Endothelial cell of hepatic sinusoid (primary cell): ENCODE results near the gene PICK1.

Experiments used
- in situ Hi-C: cut with HindIII; loops from 2 replicates; pipeline ENCODE4 v1.10.0; 2017; ENCODE audit warnings: low sequenced_read_pairs

Gene PICK1

DNA sequence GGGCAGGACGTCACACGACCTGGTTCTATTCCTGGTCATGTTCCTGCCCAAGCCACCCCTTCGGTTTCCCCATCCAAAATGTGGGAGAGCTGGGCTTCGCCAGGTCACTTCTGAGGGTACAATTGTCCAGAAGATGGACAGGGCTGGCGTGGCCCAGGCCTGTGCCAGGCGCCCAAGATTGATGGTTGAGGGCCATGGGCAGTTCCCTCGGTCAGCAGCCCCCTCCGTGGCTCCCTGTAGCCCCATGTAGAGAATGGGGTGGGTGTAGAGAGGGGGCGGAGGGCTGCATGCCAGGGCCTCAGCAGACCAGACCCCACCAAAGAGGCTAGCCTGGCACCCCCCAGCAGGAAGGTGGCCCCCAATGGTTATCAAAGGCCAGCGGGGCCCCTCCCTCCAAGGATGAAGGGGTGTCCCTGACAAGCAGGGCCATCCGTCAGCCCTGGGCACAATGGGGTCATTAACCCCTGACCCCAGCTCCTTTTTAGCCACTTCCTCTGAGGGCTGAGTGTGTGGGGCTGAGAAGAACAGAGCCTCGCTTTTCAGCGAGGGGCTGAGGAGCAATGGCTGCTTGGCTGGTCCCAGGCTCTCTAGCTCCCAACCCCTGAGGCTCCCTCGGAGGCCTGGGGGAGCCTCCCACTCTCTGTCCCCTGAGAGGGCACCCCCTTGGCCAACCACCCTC, 11.0 kb upstream of the PICK1 start:
- in situ Hi-C loops = no loop called here

DNA sequence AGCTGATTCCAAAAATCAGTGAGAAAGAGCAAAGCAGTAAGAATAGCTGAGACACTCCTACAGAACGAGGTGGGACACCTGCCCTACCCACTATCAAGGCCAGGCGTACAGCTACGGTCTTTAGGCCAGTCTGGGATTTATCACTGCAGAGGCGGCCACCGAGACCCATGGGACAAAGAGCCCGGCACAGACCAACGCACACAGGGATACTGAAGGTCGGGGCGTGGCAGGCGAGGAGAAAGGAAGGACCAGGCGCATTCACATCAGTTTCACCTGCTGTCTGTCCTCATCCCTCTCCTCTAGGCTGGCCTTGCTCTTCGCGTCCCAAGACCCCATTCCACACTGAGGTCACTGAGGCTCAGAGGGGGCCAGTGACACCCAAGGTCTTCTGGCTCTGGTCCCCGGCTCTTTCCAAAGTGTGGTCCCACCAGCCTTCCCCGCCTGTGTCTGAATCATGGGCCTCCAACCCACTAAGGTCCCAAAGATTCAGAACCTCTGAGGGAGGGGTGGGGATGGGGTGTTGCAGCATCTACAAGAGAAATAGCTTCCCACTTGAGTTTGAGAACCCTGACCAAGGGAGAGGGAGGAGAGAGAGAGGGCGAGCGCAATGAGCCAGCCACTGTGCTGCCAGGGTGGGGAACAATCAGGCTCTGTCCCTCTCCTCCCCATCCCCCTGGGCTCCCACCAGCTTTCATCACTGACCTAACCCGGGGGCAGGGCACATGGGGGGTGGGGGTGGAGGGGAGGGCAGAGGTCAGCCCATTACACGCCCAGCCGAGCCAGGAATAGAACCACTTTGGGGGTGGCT, 7.2 kb upstream of the PICK1 start:
- in situ Hi-C loops = loop anchor here (5.0 to 10.0 kb wide), 2 partner anchors 122 to 255 kb away; no protein-coding TSS in a partner anchor

DNA sequence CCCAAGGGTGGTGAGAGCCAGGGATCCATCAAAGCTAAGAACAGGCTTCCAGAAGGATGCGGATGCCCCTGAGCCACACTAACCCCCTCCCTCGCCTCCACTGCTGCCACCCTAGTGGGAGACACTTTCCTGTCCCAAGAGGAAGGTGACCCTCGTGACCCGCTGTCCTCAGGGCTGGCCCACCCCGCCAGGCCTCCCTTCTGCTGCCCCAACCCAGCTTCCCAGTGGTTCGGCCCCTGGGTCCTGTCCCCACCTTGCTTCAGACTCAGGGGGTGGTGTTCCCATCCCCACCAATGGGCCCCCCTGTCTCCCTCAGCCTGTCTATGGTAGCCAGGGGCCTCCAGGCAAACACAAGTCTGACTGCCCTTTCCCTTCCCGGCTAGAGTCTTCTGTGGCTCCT, 6.5 kb upstream of the PICK1 start:
- in situ Hi-C loops = loop anchor here (5.0 to 10.0 kb wide), 2 partner anchors 122 to 254 kb away; no protein-coding TSS in a partner anchor

DNA sequence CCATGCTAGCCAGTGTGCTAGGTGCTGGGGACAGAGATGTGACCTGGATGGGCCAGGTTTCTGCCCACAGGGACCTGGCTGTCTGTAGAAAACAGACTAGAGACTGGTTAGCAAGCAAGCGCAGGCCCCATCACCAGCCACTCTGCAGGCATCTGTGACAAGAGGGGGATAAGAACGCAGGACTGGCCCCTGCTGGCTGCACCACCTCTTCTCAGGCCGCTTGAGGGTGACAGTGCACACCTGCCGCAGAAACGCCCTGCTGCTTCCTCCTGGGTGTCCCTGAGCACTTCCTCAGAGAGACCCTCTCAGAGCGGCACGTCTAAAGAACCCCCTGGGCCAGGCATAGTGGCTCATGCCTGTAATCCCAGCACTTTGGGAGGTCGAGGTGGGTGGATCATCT, 5.9 kb upstream of the PICK1 start:
- in situ Hi-C loops = loop anchor here (5.0 to 10.0 kb wide), 2 partner anchors 121 to 254 kb away; no protein-coding TSS in a partner anchor

DNA sequence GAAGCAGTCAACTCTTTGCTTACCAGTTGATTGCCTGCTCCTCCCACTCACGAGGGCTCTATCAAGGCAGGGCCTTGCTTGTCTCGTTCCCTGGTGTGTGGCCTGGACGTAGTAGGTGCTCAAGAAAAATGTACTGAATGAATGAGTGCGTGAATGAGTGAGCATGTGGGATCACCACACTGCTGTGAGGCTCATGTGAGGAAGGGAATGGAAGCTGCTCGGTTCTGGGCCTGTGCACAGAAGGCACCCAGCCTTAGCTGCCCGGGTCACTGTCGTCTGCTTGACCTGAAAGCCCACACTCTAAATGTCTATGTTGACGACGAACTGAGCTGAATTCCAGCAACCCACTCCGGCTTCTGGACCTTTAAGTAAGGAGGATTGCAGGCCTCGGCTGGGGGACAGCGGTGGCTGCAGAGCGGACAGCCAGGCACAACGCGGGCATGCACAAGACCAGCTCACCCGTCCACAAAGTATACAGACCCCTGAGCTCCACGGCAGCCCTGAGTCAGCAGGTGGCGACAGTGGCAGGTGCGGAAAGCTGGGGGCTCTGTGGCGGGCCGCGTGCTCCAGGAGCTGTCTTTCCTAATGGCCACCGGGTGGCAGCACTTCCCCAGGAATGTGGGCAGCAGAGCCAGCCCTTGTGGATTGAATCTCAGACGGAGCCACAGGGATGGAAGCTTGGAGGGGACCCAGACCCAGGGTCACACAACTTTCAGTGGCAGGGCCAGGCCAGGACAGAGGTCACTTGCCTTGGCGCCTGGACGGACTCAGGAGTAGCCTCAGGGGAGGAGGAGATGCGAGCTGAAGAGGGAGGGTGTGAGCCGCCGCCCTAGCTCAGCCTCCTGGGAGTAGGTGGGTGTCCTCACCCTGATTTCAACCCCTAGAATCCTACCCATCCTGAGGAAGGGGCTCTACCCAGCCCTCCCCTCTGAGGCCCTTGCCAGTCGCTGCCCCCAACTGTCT, 5.0 kb upstream of the PICK1 start:
- in situ Hi-C loops = loop anchor here (5.0 to 10.0 kb wide), 2 partner anchors 120 to 253 kb away; no protein-coding TSS in a partner anchor

DNA sequence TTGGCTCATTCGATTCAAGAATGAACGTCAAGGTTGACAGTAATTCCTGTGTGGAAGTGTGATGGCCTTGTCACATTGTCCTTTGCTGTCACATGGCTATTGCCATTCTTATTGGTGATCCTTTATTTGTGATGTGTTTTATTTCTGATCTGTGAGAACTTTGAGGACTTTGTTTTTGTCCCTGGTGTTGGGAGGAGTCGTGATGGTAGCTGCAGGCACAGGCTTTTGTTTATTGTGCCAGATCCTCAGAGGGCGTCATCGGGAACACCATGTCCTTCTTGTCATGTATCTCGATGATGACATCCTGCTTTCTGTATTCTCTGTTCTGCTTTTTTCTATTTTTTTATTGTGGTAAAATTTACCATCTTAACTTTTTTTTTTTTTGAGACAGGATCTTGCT, 5.6 kb downstream of the PICK1 start:
- in situ Hi-C loops = no loop called here

DNA sequence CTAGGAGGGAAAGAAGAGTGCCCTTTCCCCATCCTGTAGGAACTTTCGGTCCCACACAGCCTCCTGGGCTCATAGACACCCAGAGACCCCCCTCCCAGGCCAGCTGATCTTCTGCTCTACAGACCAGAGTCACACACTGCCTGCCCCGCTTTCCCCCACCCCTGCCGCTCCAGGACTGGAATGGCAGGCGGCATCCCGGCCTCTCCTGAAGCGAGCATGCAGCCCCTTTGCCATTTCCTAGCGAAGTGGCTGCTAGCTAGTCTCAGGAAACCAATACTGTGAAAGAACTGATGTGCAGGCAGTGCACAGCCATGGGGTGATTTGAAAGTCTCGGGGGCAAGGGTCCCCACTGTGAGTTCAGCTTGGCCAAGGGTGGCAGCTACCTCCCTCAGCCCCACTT, 8.3 kb downstream of the PICK1 start:
- in situ Hi-C loops = no loop called here

DNA sequence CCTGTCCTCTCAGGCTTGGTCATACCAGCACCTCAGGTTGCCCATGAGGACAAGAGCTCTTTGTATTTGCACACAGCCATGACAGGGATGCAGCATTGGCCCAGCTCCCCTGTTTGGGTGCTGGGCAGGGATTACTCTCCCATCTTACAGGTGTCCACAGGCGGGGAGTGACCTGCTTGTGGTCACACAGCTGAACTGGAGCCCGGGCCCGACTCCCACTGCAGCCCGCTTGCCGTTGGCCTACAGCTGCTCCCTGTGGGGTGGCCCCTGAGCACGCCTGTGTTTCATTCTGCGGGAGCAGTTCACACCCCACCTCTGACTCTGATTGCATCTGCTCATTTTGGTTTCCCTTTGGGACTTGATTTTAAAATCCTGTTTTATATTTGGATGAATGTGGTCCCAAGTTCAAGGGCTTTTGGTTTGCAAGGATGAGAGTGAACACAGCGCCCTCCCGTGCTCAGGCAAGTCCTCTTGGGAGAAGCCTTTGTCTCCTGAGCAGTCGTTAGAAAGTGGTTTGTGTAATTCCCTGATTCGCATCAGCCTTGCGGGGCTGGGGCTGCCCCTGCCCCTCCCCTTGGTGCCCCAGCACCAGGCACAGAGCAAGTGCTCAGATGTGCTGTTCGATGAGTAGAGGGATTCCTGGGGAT, 9.3 kb downstream of the PICK1 start:
- in situ Hi-C loops = no loop called here

DNA sequence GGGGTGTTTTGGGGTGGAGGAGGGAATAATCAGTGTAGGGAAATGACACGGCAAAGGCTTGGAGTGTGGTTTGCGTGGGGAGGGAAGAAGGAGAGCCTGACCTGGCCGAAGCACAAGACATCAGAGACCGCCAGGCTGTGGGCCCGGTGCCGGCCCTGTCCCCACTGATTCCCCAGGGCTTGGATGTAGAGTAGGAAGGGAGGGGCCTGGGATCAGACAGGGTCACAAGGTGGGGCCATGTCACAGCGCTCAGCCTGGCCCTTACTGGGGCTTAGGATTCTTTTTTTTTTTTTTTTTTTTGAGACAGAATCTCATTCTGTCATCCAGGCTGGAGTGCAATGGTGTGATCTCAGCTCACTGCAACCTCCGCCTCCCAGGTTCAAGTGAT, 9.8 kb downstream of the PICK1 start:
- in situ Hi-C loops = no loop called here

DNA sequence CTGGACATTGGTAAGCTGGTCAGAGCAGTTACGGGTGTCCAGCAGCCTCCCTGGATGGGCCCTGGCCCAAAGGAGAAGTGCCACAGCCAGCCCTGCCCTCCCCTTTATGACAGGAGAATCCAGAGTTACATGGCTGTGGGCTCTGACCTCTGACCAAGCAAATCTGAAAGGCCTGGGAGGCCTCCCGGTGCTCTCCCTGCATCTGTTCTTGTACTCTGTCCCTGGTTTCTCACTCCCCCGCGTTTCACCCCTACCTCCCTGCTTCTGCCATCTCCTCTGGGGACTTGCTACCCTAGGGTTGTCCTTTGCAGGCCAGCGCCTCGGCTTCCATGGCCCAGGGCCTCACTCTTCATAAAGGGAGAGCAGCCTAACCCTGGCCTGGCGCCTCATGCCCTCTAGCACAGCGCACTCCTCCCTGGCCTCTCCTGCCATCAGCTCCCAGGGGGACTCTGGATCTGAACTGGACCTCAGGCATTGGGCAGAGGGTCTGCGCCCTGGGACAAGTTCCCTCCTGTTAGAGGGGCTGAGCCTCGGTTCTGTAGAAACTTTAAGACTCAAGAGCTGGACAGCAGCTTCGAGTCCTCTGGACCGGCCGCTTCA, 10.7 kb downstream of the PICK1 start:
- in situ Hi-C loops = no loop called here

DNA sequence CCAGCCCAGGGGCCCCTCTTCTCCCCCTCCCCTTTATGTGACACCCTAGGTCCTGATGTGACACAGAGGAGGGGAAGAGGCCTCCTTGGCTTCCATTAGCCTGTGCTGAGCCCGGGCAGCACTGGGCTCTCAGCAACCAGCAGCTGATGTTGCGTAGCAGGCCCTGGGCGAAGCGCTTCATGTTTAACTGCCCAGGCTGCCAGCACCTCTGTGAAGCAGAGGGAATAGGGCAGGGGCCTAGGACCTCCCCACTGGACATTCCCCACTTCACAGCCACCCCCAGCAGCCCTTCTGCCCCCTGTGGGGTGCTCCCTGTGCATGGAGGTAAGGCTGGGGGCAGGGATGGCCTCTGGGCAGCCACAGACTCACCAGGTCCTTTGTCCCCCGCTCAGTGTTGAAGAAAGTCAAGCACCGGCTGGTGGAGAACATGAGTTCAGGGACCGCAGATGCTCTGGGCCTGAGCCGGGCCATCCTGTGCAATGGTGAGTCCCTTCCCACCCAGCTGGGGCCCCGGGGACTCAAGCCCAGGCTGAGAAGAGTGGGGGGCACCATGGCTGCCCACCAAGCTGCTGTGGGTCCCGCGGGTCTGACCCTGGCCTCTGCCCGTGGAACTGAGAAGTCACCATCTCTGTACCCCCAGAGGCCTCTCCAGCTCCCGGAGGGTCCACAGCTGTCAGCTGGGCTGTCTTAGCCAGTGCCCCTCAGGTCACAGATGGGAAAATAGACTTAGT, 11.6 kb downstream of the PICK1 start:
- in situ Hi-C loops = no loop called here

DNA sequence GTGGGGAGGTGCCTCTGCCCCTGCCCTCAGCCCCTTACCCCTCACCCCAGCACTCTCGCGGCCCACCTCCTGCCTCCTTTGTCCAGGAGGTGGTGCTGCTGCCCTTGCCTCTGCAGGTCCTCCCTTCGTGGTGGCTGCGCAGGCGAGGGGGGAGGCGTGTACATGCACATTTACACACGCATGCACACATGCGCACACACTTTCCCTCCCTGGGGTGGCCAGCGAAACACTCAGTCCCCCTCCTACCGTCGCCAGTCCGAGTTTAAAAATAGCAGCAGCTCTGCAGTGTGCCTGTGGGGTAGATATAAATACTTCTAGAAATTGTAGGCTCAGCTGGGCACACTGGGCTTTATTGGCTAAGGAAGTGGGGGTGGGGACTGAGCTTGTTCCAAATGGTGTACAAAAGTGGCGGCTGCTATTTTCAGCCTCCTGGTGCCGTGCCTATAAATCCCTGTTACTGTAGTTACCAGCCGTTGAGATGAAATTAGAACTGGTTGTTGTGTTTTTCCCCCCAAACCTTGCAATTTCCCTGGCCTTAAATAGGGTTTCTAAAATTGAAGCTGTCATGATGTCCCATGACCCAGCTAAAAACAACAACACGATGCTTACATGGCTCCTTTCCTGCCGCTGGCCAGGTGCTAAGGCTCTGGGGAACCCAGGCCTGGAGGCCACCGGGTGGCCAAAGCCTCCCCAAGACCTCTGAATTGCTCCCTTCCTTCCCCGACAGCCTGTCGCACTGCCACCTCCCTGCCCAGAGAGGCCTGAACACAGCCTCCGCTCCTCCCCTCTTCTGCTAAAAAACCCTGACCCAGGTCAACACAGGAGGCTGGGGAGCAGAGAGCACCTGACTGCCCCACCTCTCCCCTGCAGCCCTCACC, 12.4 kb downstream of the PICK1 start:
- in situ Hi-C loops = no loop called here

DNA sequence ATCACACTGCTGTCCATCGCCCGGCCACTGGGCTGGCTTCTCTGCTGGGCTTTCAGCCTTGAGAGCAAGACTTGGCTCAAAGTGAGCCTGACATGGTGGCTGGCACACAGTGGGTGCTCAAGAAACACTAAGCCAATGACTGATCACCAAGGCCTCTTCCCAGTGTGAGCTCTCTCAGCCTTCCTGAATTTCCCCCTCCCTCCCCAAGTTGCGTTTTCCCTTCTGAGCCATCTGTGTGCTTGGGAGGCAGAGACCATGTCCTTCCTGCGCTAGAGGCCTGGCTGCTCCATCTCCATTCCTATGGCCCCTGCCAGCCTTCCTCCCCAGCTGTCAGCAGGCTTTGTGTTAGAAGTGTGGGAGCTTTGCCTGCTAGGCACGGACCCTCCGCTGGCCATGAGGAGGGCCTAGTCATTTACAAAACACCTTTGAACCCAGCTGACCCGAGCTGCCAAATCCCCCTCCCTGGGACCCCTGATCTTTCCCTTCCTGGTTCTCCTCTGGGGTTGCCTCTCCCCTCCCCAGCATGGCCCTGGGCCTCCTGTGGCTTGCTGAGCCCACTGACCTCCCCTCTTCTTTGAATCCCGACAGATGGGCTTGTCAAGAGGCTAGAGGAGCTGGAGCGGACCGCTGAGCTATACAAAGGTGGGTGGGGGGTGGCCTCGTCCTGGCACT, 13.2 kb downstream of the PICK1 start:
- in situ Hi-C loops = no loop called here

DNA sequence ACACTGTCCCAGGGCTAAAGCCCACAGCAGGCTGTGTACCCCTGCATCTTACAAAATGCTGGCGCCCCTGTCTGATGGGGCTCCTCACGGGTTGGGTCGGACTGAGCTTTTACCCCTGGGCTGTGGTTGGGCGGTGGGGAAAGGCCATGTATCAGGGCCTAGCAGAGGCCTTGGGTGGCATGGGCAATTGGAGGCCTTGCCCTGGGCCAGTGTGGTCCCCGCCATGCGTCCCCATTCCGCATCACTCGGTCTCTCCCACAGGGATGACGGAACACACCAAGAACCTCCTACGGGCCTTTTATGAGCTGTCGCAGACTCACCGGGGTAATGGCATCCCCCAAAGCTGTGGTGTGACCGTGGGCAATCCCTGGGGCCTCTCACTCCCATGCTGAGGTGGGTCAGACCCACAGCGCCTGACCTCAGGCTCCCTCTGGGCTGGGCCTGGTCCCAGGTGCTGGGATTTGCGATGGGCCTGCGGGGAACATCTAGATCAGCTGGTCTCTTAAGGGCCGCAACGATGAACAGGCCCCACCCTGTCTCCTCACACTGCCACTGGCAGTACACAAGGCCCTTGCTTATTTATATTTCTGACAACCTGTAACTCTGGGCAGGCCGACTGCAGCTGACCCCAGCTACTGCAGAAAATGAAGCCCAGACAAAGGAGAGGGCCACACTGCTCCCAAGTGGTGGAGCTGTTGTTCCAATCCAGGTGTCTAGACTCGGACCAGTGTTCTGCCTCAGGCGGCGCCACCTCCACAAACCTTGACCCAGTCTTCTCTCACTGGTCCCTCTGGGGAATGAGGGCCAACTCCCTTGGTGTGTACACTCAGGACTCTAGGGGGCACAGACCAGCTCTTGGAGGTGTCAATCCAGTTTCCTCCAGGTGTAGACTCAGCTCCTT, 14.5 kb downstream of the PICK1 start:
- in situ Hi-C loops = no loop called here

DNA sequence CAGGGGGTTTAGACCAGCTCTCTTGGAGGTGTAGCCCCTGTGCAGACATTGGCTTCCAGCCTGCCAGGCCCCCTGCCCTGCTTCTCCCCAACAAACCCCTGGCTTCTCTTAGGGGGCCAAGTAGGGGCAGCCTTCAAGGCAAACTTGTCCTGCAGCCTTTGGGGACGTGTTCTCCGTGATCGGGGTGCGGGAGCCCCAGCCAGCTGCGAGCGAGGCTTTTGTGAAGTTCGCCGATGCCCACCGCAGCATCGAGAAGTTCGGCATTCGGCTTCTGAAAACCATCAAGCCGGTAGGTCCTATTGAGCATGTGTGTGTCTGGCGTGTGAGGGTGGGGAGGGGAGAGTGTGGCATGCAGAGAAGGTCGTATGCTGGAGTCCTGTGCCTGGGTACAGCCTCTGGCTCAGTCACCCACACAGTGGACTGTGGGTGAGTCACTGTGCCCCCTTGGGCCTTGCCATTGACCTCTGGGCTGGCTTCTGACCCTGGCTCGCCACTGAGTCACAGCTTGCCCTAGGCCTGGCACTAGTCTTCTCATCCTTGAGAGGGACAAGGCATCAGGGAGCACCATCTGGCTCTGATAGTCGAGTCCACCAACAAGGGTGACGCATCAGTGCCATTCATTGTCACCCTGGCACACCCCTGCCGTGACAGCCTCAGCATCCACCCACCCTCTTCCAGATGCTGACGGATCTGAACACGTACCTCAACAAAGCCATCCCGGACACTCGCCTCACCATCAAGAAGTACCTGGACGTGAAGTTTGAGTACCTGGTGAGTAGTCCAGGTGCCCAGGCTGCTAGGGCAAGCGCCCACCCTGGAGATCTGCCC, 15.3 kb downstream of the PICK1 start:
- in situ Hi-C loops = no loop called here
